Activated T-cell treated with anti-CD3 and anti-CD28 coated beads for 24 hours (primary cell): ENCODE measurements around the gene CACNA1I.

Experiments
- DNase-seq: peaks from one replicate; pipeline ENCODE4 v3.0.0-alpha.2; 2020; ENCODE audit warnings: low read depth

The CACNA1I gene

DNA sequence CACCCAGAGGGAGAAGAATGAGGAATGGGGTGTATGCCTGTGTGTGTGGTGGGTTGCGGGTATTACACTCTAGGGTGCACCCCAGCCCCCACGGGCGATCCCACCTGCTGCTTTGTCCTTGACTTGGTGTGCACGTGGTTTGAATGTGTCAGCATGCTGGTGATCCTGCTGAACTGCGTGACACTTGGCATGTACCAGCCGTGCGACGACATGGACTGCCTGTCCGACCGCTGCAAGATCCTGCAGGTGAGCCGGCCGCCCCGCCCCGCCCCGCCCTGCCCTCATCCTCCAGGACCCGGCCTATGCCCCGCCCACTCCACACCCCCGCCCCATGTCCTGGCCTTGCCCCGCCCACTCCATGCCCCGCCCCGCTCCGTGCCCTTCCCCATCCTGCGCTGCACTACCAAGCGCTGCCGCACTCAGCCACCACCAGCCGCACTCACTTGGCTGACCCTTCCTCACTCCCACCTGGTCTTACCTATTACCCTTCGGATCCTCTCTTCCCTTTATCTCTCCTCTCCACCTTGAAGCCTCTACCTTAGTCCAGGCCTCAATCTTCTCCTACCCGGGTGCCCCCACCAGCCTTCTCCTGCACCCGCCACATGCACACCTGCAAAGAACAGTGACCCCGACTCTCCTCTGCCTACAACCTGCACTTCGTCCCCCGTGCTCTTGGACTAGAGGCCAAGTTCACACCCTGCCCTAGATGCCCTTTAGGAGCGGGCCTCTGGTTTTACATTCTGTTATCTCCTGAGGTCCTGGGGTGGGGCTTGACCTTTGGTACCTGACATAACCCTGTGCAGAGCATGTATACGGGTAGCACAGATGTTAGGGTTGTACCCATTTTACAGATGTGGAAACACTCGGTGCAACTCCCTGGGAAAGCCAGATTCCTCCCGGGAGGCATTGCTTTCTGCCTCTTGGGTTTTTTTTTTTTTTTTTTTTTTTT is 27.7 kb downstream of the CACNA1I start:
- DNase-seq = peak; percentile 66

DNA sequence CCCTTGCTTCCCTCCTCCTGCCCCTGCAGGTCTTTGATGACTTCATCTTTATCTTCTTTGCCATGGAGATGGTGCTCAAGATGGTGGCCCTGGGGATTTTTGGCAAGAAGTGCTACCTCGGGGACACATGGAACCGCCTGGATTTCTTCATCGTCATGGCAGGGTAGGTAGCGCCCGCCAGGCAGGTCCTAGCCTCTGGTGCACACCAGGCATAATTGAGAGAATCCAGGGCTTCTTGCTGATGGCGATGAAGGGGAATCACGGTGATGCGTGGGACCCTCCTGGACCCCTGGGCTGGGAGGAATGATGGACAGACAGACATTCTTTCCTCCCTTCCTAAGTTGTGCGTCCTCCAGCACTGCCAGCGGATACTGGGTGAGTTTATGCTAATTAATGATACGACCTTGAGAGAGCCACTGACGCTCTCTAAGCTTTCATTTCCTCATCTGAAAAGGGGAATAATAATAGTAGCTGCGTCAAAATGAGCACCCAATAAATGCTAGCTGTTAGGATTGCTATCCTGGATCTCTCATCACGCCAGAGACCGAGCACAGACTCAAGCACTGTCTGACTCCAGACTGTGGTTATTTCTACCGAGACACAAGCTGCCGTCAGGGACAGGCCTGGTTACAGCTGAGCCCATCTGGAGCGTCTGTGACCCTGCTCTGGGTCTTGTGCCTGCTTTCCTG is 30.1 kb downstream of the CACNA1I start:
- DNase-seq = no peak

DNA sequence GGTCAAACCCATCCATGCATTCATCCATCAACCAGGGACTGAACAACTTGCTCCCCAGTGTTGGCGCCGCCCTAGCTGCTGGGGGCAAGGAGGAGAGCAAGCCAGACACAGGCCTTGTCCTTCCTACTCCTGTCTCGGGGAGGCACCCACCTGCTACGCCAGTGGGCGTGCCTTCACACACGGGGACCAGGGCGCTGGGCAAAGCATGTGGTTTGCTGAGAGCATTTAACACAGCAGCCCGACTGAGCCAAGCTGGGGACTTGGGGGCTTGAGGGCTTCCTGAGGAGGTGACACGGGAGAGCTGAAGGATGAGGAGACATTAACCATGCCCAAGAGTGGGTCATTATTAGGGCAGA is 30.6 kb downstream of the CACNA1I start:
- DNase-seq = no peak

DNA sequence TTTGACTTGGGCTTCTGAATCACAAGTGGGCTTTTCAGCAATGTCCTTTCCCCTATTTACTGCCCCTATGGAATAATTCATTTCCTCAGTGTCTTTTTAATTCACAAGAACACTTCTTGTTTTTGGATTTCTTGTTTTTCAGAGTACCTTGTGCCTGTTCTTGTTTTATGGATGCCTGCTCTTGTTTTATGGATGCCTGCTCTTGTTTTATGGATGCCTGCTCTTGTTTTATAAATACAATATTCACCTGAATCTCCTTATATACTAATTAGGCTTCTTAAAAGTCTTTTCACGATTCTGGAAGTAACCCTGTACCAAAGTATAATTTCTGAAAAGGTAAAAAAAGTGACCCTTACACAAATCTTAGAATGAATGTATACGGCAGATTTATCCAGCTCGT is 32.8 kb downstream of the CACNA1I start:
- DNase-seq = no peak

DNA sequence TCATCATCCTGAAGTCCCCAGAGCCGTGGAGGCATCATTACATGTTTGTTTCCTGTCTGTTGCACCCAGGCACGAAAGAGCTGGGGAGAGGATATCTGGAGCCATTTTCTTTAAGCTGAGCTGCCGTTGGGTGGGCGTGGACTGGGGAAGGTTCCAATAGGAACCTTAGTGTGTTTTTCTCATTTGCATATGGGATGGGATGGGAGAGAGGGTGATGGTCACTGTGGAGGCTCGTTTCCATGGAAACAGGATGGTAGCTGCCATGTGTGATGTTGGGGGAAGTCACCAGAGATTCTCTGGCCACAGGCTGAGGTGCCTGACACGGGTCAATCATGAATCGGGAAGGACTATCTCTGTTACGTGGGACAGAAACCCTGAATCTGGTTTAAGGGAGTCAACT is 39.7 kb downstream of the CACNA1I start:
- no peak for DNase-seq

DNA sequence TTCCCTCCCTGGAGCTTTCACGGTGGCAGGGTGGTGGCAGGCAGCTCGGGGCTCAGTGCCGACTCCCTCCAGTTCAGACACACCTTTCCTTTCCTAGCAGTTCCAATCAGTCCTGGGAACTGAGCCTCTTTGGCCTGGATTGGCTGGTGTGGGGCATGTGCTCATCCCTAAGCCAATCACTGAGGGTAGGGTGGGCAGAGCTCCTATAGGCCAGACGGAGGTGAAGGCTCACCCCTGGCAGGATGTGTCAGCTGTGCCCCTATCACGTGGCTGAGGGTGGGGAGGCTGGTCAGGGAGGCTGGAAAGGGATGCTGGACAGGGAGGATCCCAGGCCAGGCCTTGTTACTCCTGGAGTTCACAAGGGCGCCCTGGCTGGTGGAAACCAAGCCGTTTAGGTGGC is 40.2 kb downstream of the CACNA1I start:
- DNase-seq = no peak

DNA sequence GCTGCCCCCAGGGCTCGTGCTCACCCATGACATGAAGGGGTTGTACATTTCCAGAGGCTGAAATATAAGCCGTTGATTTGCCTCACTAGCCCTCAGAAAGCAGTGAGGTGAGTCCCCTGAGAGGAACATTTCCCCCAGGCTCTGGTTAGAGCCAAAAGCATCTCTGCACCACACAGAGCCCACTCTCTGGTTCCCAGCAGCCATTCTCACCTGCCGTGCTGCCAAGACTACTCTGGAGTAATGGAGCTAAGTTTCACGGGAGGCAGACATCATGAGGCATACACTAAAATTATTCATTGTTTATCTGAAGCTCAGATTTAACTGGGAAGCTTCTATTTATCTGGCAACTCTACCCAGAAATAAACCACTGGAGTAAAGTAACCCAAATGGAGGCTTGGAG is 40.8 kb downstream of the CACNA1I start:
- DNase-seq = no peak

DNA sequence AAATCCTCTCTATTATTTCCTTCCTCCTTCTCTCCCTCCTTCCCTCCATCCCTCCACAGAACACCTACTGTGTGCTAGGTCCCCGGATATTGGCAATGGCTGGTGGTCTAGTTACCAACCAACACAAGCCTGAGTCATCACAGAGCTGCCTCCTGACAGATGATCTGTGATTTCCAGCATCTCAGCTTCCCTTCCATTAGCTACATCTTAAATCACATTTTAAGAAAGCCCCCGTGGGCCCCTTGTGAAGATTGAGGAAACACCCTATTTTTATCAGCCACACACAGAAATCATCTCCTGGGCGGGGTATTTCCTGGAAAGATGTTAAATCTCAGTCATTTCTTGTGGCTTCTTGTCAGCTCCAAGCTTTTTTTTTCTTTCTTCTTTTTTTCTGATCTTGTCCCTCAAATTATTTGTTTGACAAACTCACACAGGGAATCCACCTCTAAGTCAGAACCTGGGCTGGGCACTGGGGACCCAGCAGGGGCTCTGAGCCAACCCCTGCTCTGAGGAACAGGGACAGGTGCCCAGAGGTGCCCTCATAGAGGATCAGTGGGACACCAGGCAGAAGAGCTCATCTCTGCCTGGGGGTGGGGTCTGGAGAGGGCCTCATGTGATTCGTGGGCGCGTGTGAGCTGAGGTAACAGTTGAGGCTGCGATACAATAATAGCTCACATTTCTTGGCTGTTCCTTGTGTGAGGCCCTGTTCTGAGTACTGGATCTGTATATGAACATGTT is 42.4 kb downstream of the CACNA1I start:
- no peak for DNase-seq

DNA sequence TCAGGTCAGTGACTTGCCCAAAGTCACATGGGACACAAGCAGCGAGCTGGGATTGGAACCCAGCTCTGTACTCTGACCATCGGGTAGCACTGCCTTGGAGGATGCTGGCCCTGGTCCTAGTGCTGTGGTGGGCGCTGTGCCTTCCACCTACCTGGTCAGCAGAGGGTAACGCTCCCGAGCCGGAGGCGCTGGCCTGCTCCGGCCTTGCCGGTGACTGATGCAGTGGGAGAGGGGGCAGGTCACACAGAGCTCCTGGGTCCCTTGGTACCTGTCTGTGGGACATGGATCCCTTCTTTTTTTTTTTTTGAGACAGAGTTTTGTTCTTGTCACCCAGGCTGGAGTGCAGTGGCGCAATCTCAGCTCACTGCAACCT is 43.0 kb downstream of the CACNA1I start:
- no peak for DNase-seq

DNA sequence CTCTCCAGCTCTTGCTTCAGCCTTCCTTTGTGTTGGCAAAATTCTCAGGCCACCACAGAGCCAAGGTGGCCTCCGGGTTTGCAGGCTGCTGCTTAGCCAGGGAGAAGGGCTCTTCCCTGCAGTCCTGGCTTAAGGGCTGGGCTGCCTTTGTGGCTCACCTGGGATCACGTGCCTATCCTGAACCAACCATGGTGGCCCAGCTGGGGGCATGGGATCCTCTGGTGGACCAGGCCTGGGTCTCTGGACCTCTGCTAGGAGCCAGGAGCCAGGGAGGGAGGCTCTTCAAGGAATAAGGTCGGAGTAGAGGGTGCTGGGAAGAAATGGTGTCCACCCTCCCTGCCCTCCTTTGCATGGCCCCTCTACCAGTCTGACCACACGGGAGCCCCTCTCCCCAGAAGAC is 43.9 kb downstream of the CACNA1I start:
- DNase-seq = no peak

DNA sequence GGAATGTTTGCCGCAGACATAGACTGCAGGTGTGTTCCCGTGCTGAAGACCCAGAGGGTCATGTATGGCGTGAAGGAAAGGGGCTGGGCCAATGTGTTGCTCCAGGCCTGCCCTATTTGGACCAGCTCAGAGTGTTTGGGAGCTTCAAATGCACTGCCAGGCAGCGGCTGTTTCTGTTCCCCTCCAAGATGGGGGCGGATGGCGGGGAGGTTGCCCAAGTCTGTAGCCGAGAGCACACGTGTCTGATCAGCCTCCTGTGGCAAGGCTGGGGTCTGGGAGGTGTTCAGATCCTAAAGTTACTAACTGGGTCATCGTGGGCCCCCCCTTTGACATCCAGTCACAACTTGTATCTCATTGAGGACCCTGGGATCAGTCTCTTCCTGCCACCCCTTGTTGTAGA is 45.5 kb downstream of the CACNA1I start:
- no peak for DNase-seq

DNA sequence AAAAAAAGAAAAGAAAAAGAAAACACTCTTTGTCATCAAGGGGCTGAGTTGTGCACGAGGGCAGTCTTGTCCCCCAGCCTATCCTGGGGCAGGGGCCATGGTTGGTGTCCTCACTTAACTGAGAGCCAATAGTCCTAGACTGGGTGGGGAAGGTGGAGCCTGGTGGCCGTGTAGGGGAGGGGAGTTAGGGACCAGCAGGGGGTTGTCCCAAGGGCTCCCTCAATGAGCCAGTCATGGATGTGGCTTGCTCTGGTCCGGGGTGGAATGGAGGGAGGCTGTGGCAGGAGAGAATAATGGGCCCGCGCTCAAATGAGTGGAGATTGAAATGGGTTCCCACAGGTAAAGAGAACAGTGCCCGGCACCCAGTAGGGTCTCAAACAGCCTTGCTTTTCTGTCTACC is 46.2 kb downstream of the CACNA1I start:
- no peak for DNase-seq

DNA sequence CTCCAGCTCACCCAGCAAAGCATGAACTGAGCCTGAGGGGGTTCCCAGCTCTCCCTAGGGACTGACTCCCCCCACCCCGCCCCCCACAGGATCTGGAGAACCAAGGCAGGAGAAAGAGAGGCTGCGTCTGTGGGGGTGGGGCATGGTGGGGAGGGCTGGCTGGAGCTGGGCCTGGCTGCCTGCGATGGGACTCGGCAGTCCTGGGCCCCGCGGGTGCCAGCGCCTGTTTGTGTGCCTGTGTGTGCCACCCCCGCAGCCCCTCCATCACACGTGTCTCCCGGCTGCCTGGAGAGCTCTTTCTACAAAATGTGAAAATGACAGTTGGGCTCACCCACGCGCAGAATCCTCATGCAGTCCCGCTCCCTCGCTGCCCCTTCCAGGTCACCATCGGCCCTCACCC is 46.8 kb downstream of the CACNA1I start:
- no peak for DNase-seq

DNA sequence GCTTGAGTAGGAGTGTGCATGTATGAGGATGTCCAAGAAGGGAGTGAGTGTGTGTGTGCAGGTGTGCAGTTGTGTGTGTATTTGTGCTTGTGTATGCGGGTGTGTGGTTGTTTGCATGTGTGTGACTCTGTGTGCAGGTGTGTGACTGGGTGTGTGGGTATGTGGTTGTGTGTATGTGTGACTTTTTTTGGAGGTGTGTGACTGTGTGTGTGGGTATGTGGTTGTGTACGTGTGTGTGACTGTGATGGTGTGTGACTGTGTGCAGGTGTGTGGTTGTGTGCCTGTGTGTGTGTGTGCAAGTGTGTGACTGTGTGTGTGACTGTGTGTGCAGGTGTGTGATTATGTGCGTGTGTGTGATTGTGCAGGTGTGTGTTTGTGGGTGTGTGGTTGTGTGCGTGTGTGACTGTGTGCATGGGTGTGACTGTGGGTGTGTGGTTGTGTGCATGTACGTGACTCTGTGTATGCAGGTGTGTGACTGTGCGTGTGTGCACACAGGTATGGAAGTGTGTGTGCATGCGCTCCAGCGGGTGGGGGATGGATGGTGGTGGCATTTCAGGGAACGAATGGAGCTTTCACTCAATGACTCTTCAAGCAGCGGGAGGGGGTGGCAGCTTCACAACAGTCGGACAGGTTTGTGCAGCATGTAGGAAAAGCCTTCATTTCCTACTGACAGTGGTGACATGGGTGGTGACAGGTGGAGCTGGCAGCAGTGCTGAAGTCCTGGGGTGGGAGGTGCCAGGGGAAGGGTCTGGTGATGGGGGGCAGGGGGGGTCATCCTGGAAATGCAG is 47.6 kb downstream of the CACNA1I start:
- DNase-seq = no peak

DNA sequence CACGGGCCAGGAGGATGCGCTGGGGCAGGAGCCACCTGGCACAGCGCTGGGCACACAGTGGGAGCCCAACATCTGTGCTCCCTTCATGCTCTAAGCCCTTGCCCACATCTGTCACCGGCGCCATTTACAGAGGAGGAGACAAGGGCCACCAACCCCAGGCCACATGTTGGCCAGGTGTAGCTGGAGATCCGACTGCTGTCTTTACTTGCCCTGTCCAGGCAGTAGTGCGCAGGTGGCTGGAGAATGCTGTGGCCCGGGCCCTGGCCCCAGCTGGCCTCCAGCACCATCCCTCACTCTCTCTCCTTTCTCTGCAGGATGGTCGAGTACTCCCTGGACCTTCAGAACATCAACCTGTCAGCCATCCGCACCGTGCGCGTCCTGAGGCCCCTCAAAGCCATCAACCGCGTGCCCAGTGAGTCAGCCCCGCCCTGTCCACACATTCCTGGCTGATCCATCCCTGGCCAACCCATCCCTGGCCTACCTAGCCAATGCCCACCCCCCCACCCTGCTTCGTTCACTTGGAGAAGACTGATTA is 48.5 kb downstream of the CACNA1I start:
- no peak for DNase-seq

DNA sequence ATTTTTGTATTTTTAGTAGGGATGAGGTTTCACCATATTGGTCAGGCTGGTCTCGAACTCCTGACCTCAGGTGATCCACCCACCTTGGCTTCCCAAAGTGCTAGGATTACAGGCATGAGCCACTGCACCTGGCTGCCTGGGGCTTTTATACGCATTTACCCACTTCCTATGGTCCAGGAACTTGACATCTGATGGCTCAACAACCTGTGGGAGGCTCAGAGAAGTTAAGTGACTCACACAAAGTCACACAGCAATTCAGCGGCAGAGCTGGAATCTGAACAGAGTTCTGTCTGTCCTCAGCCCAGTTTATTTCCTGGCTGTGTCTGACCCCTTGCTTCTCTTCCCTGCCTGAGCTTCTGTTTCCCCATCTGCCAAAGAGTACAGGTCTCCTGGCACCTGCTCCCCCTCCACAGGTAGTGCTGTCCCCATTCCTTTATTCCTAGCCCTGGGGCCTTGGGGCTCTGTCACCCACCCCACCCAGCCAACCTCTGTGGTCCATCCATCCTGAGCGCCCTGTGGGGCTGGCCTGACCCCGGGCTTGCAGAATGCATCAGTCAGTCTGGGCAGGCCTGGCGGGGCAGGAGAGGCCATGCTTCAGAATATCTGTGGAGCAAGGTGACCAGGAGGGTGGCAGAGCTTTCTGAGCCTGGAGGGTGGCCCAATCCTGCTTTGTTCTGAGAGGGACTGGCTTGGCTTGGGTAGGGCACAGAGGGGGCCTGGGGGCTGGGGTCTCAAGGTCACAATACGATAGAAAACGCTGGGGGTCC is 50.6 kb downstream of the CACNA1I start:
- no peak for DNase-seq

DNA sequence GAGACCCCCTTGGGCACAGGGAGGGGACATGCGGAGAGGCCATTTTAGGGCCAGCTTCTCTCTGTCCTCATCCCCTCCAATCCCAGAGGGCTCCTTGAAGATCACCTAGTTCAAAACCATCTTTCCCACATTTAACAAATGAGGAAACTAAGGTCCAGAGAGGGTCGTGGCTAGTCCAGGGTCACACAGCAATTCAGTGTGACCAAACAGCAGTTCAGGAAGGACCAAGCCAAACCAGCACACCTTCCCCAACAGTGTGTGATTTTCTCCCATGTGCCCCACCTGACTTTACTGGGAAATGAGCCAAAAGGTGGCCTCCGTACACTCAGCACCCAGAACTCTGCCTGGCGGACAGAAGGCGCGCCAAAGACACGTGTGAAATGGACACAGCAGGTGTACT is 51.3 kb downstream of the CACNA1I start:
- no peak for DNase-seq

DNA sequence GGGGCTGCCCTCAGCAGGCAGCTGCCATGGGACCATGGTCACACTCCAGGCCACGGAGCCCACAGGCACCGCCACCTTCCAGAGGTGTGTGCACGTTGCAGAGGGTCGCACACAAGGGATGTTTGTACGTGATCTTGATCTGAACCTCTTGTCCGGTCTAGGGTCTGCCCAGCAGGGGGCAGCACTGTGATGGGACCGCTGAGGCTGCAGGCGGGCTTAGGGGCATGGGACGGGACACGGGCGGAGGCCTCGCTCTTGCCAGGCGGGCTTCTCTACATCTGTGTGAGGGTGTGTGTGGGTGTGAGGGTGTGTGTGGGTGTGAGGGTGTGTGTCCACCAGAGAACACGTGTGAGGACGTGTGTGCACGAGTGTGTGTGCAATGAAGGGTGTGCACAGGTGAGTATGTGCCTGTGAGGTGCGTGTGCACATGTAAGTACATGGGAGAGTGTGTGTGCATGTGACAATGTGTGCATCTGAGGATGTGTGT is 52.4 kb downstream of the CACNA1I start:
- peak; percentile 46 for DNase-seq

DNA sequence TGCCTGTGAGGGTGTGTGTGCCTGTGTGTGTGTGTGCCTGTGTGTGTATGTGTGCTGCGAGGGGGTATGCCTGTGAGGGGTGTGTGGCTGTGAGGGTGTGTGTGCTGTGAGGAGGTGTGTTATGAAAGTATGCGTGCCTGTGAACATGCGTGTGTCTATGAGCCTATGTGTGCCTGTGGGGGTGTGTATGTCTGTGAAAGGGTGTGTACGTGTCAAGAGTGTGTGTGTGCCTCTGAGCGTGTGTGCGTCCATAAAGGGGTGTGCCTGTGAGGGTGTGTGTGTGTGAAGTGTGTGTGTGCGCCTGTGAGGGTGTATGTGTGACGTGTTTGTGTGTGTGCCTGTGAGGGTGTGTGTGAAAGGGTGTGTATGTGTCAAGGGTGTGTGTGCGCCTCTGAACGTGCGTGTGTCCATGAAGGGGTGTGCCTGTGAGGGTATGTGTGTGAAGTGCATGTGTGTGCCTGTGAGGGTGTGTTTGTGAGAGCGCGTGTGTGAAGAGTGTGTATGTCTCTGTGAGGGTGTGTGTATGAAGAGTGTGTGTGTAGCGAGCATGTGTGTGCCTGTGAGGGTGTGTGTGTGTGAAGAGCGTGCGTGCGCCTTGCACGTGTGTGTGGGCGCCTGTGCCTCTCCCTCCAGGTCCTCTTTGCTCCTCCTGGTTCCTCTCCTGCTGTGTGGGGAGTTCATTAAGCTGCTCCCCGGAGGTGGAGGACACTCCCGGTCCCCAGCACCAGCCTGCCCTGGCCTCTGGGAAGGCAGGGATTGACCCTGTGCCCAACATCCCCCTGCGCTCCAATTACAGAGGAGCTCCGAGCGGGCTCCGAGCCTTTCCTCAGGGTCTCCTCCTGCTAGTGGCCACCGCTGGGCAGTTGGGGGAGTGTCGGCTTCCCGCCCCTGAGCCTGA is 53.3 kb downstream of the CACNA1I start:
- no peak for DNase-seq

DNA sequence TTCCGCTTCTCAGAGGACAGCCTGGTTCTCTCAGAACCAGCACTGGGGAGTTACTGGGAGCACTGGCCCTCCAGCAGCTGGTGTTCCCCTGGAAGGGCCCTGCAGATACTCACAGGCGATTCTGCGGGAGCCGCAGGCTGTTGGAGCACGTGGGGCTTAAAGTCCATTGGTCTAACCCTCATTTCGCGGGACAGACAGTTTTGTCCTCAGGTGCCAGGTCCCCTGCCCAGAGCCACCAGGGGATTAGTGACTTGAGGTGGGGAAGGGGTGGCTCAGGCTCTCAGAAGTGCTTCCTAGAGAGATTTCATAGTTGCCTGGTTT is 53.9 kb downstream of the CACNA1I start:
- DNase-seq = no peak
